H1 (cell line): ENCODE results near the gene DENND2A. TPM values are rescaled to one million over a fixed set of nuclear protein-coding genes. Genes with fewer than 3 reads are reported as not detected.

Source experiments
- CTCF ChIA-PET: fragments of 300-600 bp; sonication (Branson Sonifier 250); formaldehyde crosslinking; loops from one replicate; lab custom pipeline; 2021; ENCODE audit not compliant: partially characterized antibody; lab: Charles Lee
- POLR2A ChIA-PET: fragments of 300-600 bp; sonication (Branson Sonifier 250); formaldehyde crosslinking; loops from one replicate; lab custom pipeline; 2021; ENCODE audit warnings: inconsistent platforms; ENCODE audit not compliant: partially characterized antibody; lab: Charles Lee
- DNase-seq, 2 experiments: peaks; one replicate each; pipeline versions ENCODE4 v3.0.0 to v3.0.0-alpha.2; 2010 to 2022; ENCODE audit warnings: low spot score in 2 of 2, low read depth in 1 of 2, mixed read lengths in 1 of 2
- FAIRE-seq: peaks from 2 replicates; lab custom pipeline; 2011; peaks lifted over from hg19 to GRCh38; lab: Jason Lieb, UNC
- H2AFZ ChIP-seq: 2 replicates; pipeline ENCODE4 v1.8.1; 2012; ENCODE audit warnings: low read length, inconsistent platforms
- H2AK5ac ChIP-seq: 2 replicates; pipeline ENCODE4 v1.6.1; 2013; ENCODE audit warnings: low read depth, low read length
- H2BK120ac ChIP-seq: replicated peaks from 2 replicates; pipeline ENCODE3; 2013; ENCODE audit warnings: low read depth, low read length, inconsistent platforms
- H2BK12ac ChIP-seq: 2 replicates; pipeline ENCODE4 v1.6.1; 2013; ENCODE audit warnings: low read depth, low read length
- H2BK15ac ChIP-seq: 2 replicates; pipeline ENCODE4 v1.6.1; 2013; ENCODE audit warnings: low read length
- H2BK20ac ChIP-seq: 2 replicates; pipeline ENCODE4 v1.6.1; 2013; ENCODE audit warnings: low read length
- H2BK5ac ChIP-seq: 2 replicates; pipeline ENCODE4 v1.6.1; 2013; ENCODE audit warnings: low read depth, low read length
- H3K14ac ChIP-seq: 2 replicates; pipeline ENCODE4 v1.6.1; 2013; ENCODE audit warnings: inconsistent platforms; ENCODE audit not compliant: insufficient read length
- H3K18ac ChIP-seq: 2 replicates; pipeline ENCODE4 v1.6.1; 2013; ENCODE audit warnings: low read length; ENCODE audit errors: extremely low read depth
- H3K23ac ChIP-seq: 2 replicates; pipeline ENCODE4 v1.6.1; 2013; ENCODE audit warnings: inconsistent platforms; ENCODE audit not compliant: insufficient read length
- H3K23me2 ChIP-seq: 2 replicates; pipeline ENCODE4 v1.6.1; 2013; ENCODE audit warnings: low read depth, low read length
- H3K27ac ChIP-seq: 2 replicates; pipeline ENCODE4 v1.6.1; 2011; ENCODE audit warnings: low read depth, low read length, inconsistent platforms
- H3K27me3 ChIP-seq, 4 experiments: replicated peaks in 1 of 4; 1 replicate in 1 of 4; 2 replicates in 3 of 4; pipeline versions ENCODE4 v1.6.1 to v1.8.1; 2011 to 2013; ENCODE audit warnings: low read length in 3 of 4, mild to moderate bottlenecking in 3 of 4, inconsistent platforms in 2 of 4, mixed read lengths in 2 of 4, moderate library complexity in 1 of 4; ENCODE audit not compliant: control insufficient read depth in 3 of 4, insufficient read depth in 3 of 4; ENCODE audit errors: extremely low read depth in 1 of 4
- H3K36me3 ChIP-seq, 4 experiments: 2 replicates each; pipeline versions ENCODE4 v1.6.1 to v1.8.1; 2011 to 2013; ENCODE audit warnings: mild to moderate bottlenecking in 4 of 4, low read length in 3 of 4, moderate library complexity in 2 of 4, control low read depth in 1 of 4, inconsistent platforms in 1 of 4; ENCODE audit not compliant: insufficient read depth in 4 of 4, control insufficient read depth in 2 of 4
- H3K4ac ChIP-seq: replicated peaks from 2 replicates; pipeline ENCODE3; 2013; ENCODE audit warnings: low read length, low read depth, mixed read lengths, inconsistent platforms; ENCODE audit not compliant: insufficient read length
- H3K4me1 ChIP-seq, 4 experiments: replicated peaks in 1 of 4; 1 replicate in 1 of 4; 2 replicates in 3 of 4; pipeline versions ENCODE4 v1.6.1 to v1.8.1; 2011 to 2013; ENCODE audit warnings: low read length in 3 of 4, inconsistent platforms in 2 of 4, mixed read lengths in 1 of 4; ENCODE audit not compliant: insufficient read depth in 4 of 4, control insufficient read depth in 3 of 4
- H3K4me2 ChIP-seq, 2 experiments: 2 replicates each; pipeline versions ENCODE4 v1.6.1 to v1.8.1; 2011 to 2013; ENCODE audit warnings: low read depth in 2 of 2, low read length in 2 of 2, control low read depth in 1 of 2, inconsistent platforms in 1 of 2, mild to moderate bottlenecking in 1 of 2; ENCODE audit not compliant: insufficient read depth in 1 of 2
- H3K4me3 ChIP-seq, 4 experiments: fragments of 200-600, 300-600 bp in 1 of 4; sonication (generic), shearing (Covaris generic), sonication (Bioruptor Twin) in 1 of 4; 2 replicates each; pipeline versions ENCODE4 v1.5.1 to v1.8.1; 2011 to 2016; ENCODE audit warnings: low read length in 4 of 4, low read depth in 3 of 4, control low read depth in 2 of 4, inconsistent platforms in 2 of 4, mild to moderate bottlenecking in 2 of 4, mixed read lengths in 1 of 4, moderate library complexity in 1 of 4; ENCODE audit not compliant: insufficient read depth in 2 of 4; ENCODE audit errors: extremely low read depth in 1 of 4
- H3K56ac ChIP-seq: replicated peaks from 2 replicates; pipeline ENCODE3; 2013; ENCODE audit warnings: low read depth, mild to moderate bottlenecking, mixed read lengths, low read length, inconsistent platforms; ENCODE audit not compliant: insufficient read length
- H3K79me1 ChIP-seq: 2 replicates; pipeline ENCODE4 v1.6.1; 2013; ENCODE audit warnings: low read depth, low read length, control low read depth
- H3K79me2 ChIP-seq, 2 experiments: 2 replicates each; pipeline versions ENCODE4 v1.6.1 to v1.8.1; 2012 to 2013; ENCODE audit warnings: low read length in 2 of 2, mild to moderate bottlenecking in 2 of 2, inconsistent platforms in 1 of 2; ENCODE audit not compliant: insufficient read depth in 2 of 2, control insufficient read depth in 1 of 2
- H3K9ac ChIP-seq, 4 experiments: replicated peaks in 1 of 4; 1 replicate in 1 of 4; 2 replicates in 3 of 4; pipeline versions ENCODE4 v1.6.1 to v1.8.1; 2011 to 2013; ENCODE audit warnings: low read depth in 3 of 4, low read length in 3 of 4, control low read depth in 2 of 4, mild to moderate bottlenecking in 2 of 4, moderate library complexity in 2 of 4, inconsistent platforms in 1 of 4; ENCODE audit errors: extremely low read depth in 1 of 4
- H3K9me3 ChIP-seq, 2 experiments: 2 replicates each; pipeline versions ENCODE4 v1.6.1 to v1.8.1; 2012 to 2013; ENCODE audit warnings: mild to moderate bottlenecking in 2 of 2, moderate library complexity in 2 of 2, control low read depth in 1 of 2, inconsistent platforms in 1 of 2, low read depth in 1 of 2, low read length in 1 of 2, mixed read lengths in 1 of 2; ENCODE audit not compliant: insufficient read depth in 2 of 2
- H4K20me1 ChIP-seq, 2 experiments: replicated peaks in 1 of 2; 2 replicates each; pipeline versions ENCODE3 to v1.8.1; 2011 to 2013; ENCODE audit warnings: inconsistent platforms in 2 of 2, low read length in 2 of 2, mild to moderate bottlenecking in 1 of 2; ENCODE audit not compliant: insufficient read depth in 2 of 2, control insufficient read depth in 1 of 2
- H4K5ac ChIP-seq: 2 replicates; pipeline ENCODE4 v1.6.1; 2013; ENCODE audit warnings: low read length, low read depth, mixed read lengths, inconsistent platforms; ENCODE audit not compliant: insufficient read length
- H4K8ac ChIP-seq: 2 replicates; pipeline ENCODE4 v1.8.0; 2013; ENCODE audit warnings: mild to moderate bottlenecking, moderate library complexity, low read length, inconsistent platforms; ENCODE audit not compliant: insufficient read depth; ENCODE audit errors: extremely low read depth
- H4K91ac ChIP-seq: replicated peaks from 2 replicates; pipeline ENCODE3; 2013; ENCODE audit warnings: low read length, mixed read lengths, inconsistent platforms; ENCODE audit not compliant: insufficient read length
- E2F6 ChIP-seq: IDR thresholded peaks from 2 replicates; pipeline ENCODE4 v1.6.1; 2012; ENCODE audit warnings: inconsistent platforms
- EGR1 ChIP-seq: IDR thresholded peaks from 2 replicates; pipeline ENCODE4 v1.6.1; 2011; ENCODE audit warnings: low read depth, low read length, borderline replicate concordance
- HDAC6 ChIP-seq: IDR thresholded peaks from one replicate; pipeline ENCODE4 v1.7.1; 2012; ENCODE audit warnings: low read depth, mild to moderate bottlenecking, inconsistent platforms, low read length, moderate library complexity
- KDM4A ChIP-seq: IDR thresholded peaks from one replicate; pipeline ENCODE4 v1.7.1; 2012; ENCODE audit warnings: low read depth, mild to moderate bottlenecking, moderate library complexity, low read length, inconsistent platforms; ENCODE audit not compliant: severe bottlenecking
- KDM5A ChIP-seq: fragments of 200-600 bp; IDR thresholded peaks from 2 replicates; pipeline ENCODE4 v1.7.1; 2012; ENCODE audit warnings: mild to moderate bottlenecking, low read length, inconsistent platforms, mixed read lengths
- SIN3A ChIP-seq, 2 experiments: IDR thresholded peaks in 1 of 2; conservative IDR thresholded peaks in 1 of 2; 2 replicates each; pipeline ENCODE4 v1.6.1; 2011 to 2012; ENCODE audit warnings: low read length in 2 of 2, improper control_type of control experiment in 1 of 2, low read depth in 1 of 2, mild to moderate bottlenecking in 1 of 2
- SIX5 ChIP-seq: IDR thresholded peaks from 2 replicates; pipeline ENCODE4 v1.6.1; 2011; ENCODE audit warnings: mild to moderate bottlenecking, low read depth, low read length
- SUZ12 ChIP-seq: fragments of 200-600 bp; sonication (generic); IDR thresholded peaks from 2 replicates; pipeline ENCODE4 v1.6.1; 2012; ENCODE audit warnings: mild to moderate bottlenecking, inconsistent platforms, low read length, moderate library complexity, mixed read lengths
- USF2 ChIP-seq: IDR thresholded peaks from 2 replicates; pipeline ENCODE4 v1.6.1; 2011; ENCODE audit warnings: low read length, improper control_type of control experiment
- YY1 ChIP-seq: IDR thresholded peaks from 2 replicates; pipeline ENCODE4 v1.6.1; 2011; ENCODE audit warnings: low read depth, mild to moderate bottlenecking, low read length
- WGBS, 2 experiments: shearing (Covaris generic) in 1 of 2; methylation state at CpG; one replicate each; pipeline versions ENCODE4 v1.1.6 to v1.1.7; 2013 to 2015; ENCODE audit warnings: low lambda C conversion rate in 2 of 2, mixed read lengths in 2 of 2, inconsistent platforms in 1 of 2, low coverage in 1 of 2, missing lambda C conversion rate in 1 of 2; ENCODE audit not compliant: insufficient replicate concordance in 2 of 2, insufficient coverage in 1 of 2, insufficient read length in 1 of 2; ENCODE audit errors: extremely low coverage in 1 of 2, missing lambda C conversion rate in 1 of 2; 5-methylcytosine and 5-hydroxymethylcytosine counted together
- polyA plus RNA-seq, 7 experiments: library from polyadenylated mRNA; depleted of rRNA in 3 of 7; stranded (reverse) in 5 of 7; unstranded in 2 of 7; fragments of >200 nt in 5 of 7; fragments of 200-250 nt in 2 of 7; gene quantifications; 1 replicate in 5 of 7; 2 replicates in 1 of 7; 4 replicates in 1 of 7; pipeline versions ENCODE4 v1.2.1 to v1.2.3, GENCODE V29; 2011 to 2013; ENCODE audit warnings: missing spikeins in 2 of 7, mixed read lengths in 2 of 7
- total RNA-seq: library from RNA; stranded (reverse); fragmentation: NEBNext Ultra II Directional; extraction: Animal tissue kit (Norgen Biotek cat#: 25700); gene quantifications from 2 replicates; pipeline ENCODE4 v1.2.1, GENCODE V29; 2021

The DENND2A gene
- total and polyA plus RNA-seq, 2 of the 8 experiments (the other 6 are each of a cell fraction or from before 2014, with no cell fraction given): 5.0 to 13.0 TPM

- H3K18ac ChIP-seq: no peak overlapping the region
- no peak for FAIRE-seq
- H3K27me3 ChIP-seq: peaks cover 0 to 4% (median under 1%) of the 10 kb centered on the region in 4 experiments; a peak in 2 of 7 replicates
- H4K5ac ChIP-seq: no peak overlapping the region
- H2AK5ac ChIP-seq: no peak overlapping the region
- ChIA-PET CTCF (interaction anchor here (0.6 to 19.9 kb wide), 30 partner anchors 9 to 1408 kb away, joined by 3 to 322 read pairs (median 4); no protein-coding TSS in a partner anchor), POLR2A (interaction anchor here (1.0 kb wide), 1 partner anchor 17 kb away, joined by 3 read pairs; no protein-coding TSS in a partner anchor)
- H3K36me3 ChIP-seq: no peaks in the 10 kb centered on the region
- no peak overlapping the region for H3K4me2 ChIP-seq
- H2BK12ac ChIP-seq: peak overlapping the region; percentile 68; the same call in 1 of the 2 replicates
- no peak overlapping the region for H4K8ac ChIP-seq
- no peak overlapping the region for H2BK120ac ChIP-seq
- H2AFZ ChIP-seq: 0 out of 2 replicates have a peak overlapping the region, but pooled peaks have one; percentile 51
- H2BK5ac ChIP-seq: no peak overlapping the region; the same call in 1 of the 2 replicates
- no peaks in the 10 kb centered on the region for H3K23me2 ChIP-seq
- no peak overlapping the region for H3K9ac ChIP-seq
- H3K27ac ChIP-seq: no peak overlapping the region
- H3K79me1 ChIP-seq: no peaks in the 10 kb centered on the region
- H3K4me1 ChIP-seq: peaks cover 0 to 6% (median 5%) of the 10 kb centered on the region in 4 experiments; a peak in 4 of 7 replicates
- no peaks in the 10 kb centered on the region for H4K20me1 ChIP-seq
- WGBS, 2 experiments: 43% methylated on average over 8 of the region's 8 CpGs; no CpG with 5 or more reads in 1 of the 2 experiments
- H3K79me2 ChIP-seq: no peaks in the 10 kb centered on the region
- no peak overlapping the region for H3K23ac ChIP-seq
- peak overlapping the region; percentile 88; the same call in 1 of the 2 replicates for H2BK15ac ChIP-seq
- no peaks in the 10 kb centered on the region for H3K9me3 ChIP-seq
- H3K4ac ChIP-seq: no peak overlapping the region
- peak overlapping the region; percentile 48 for H4K91ac ChIP-seq
- H3K4me3 ChIP-seq: no peak overlapping the region
- peak overlapping the region; percentile 61; the same call in 1 of the 2 replicates for H2BK20ac ChIP-seq
- no peak overlapping the region for H3K56ac ChIP-seq
- no peak overlapping the region for H3K14ac ChIP-seq
- peak in 1 of 2 experiments; percentile 78 for DNase-seq
- TF ChIP-seq YY1 (peak; percentile 82), USF2 (no peak), EGR1 (no peak), KDM4A (no peak), SIN3A (conservative IDR thresholded peaks at IDR 0.05 in 1 of 2, IDR thresholded peaks at IDR 0.05 in 1 of 2; ENCODE audit: low read depth in 1 of 2, low read length in 2 of 2) (no peak), KDM5A (no peak), E2F6 (no peak), HDAC6 (no peak), SUZ12 (no peak), SIX5 (no peak)
Observed at GRCh38 chr7:140646931-140647647, 6.5 kb upstream of the DENND2A start.
